ENCODE measurements around the gene PDE1C. TPM values are rescaled to one million over a fixed set of nuclear protein-coding genes. Genes with fewer than 3 reads are reported as not detected.

PDE1C gene
- total RNA-seq, 8 experiments from 2014 or later = 0.49 to 140 (median 19.3) TPM

GRCh38 chr7:31882187-31882586 lies 188.0 kb downstream of the PDE1C start:
- peak in 3 of 8 experiments; percentile 11 to 59 (median 20) for ATAC-seq (replicated peaks in 6 of 8)
- in situ Hi-C loops (cut with MboI; ENCODE audit: low pct_unique_long_range_greater_than_20kb in 2 of 9, low sequenced_read_pairs in 9 of 9, unreplicated experiment in 9 of 9) = no loop called here
- Histone ChIP-seq H3K4me3 (no peak overlapping the region), H3K27ac (no peak overlapping the region), H3K4me1 (replicated peaks in 1 of 2) (no peaks in the 10 kb centered on the region)
- 0 to 83% (median 61%) methylated on average over 1 to 4 of the region's 4 CpGs for WGBS, 10 experiments

GRCh38 chr7:31878875-31879274 lies 191.3 kb downstream of the PDE1C start:
- no peak for ATAC-seq (replicated peaks in 6 of 8)
- no peaks in the 10 kb centered on the region for H3K4me1 ChIP-seq (replicated peaks in 1 of 2)
- H3K27ac ChIP-seq = no peak overlapping the region
- in situ Hi-C loops (cut with MboI; ENCODE audit: low pct_unique_long_range_greater_than_20kb in 2 of 9, low sequenced_read_pairs in 9 of 9, unreplicated experiment in 9 of 9) = no loop called here
- WGBS, 10 experiments = 50 to 89% (median 71%) methylated on average over 1 to 9 of the region's 9 CpGs; no CpG with 5 or more reads in 2 of the 10 experiments
- no peak overlapping the region for H3K4me3 ChIP-seq

GRCh38 chr7:31875424-31875823 lies 194.8 kb downstream of the PDE1C start:
- 20 to 100% (median 82%) methylated on average over 1 to 2 of the region's 2 CpGs; no CpG with 5 or more reads in 2 of the 10 experiments for WGBS, 10 experiments
- Histone ChIP-seq H3K4me3 (no peak overlapping the region), H3K27ac (no peak overlapping the region), H3K4me1 (replicated peaks in 1 of 2) (no peaks in the 10 kb centered on the region)
- no peak for ATAC-seq (replicated peaks in 6 of 8)
- in situ Hi-C loops (cut with MboI; ENCODE audit: low pct_unique_long_range_greater_than_20kb in 2 of 9, low sequenced_read_pairs in 9 of 9, unreplicated experiment in 9 of 9) = no loop called here

GRCh38 chr7:31874631-31875386 lies 195.4 kb downstream of the PDE1C start:
- no peaks in the 10 kb centered on the region for H3K4me1 ChIP-seq (replicated peaks in 1 of 2)
- no peak overlapping the region for H3K27ac ChIP-seq
- in situ Hi-C loops (cut with MboI; ENCODE audit: low pct_unique_long_range_greater_than_20kb in 2 of 9, low sequenced_read_pairs in 9 of 9, unreplicated experiment in 9 of 9) = no loop called here
- WGBS, 10 experiments = 38 to 100% (median 94%) methylated on average over 1 to 4 of the region's 4 CpGs; no CpG with 5 or more reads in 1 of the 10 experiments
- ATAC-seq (replicated peaks in 6 of 8) = no peak
- H3K4me3 ChIP-seq = no peak overlapping the region

GRCh38 chr7:31873816-31874597 lies 196.2 kb downstream of the PDE1C start:
- in situ Hi-C loops (cut with MboI; ENCODE audit: low pct_unique_long_range_greater_than_20kb in 2 of 9, low sequenced_read_pairs in 9 of 9, unreplicated experiment in 9 of 9) = no loop called here
- Histone ChIP-seq H3K27ac (no peak overlapping the region), H3K4me1 (replicated peaks in 1 of 2) (no peaks in the 10 kb centered on the region), H3K4me3 (no peak overlapping the region)
- ATAC-seq (replicated peaks in 6 of 8) = no peak
- 6 to 93% (median 69%) methylated on average over 2 to 3 of the region's 3 CpGs; no CpG with 5 or more reads in 1 of the 10 experiments for WGBS, 10 experiments

GRCh38 chr7:31872545-31873370 lies 197.4 kb downstream of the PDE1C start:
- in situ Hi-C loops (cut with MboI; ENCODE audit: low pct_unique_long_range_greater_than_20kb in 2 of 9, low sequenced_read_pairs in 9 of 9, unreplicated experiment in 9 of 9) = no loop called here
- Histone ChIP-seq H3K4me1 (replicated peaks in 1 of 2) (no peaks in the 10 kb centered on the region), H3K27ac (no peak overlapping the region), H3K4me3 (no peak overlapping the region)
- 0 to 100% (median 77%) methylated on average over 1 to 10 of the region's 10 CpGs for WGBS, 10 experiments
- peak in 5 of 8 experiments; percentile 70 to 90 (median 82) for ATAC-seq (replicated peaks in 6 of 8)

- in situ Hi-C loops (cut with MboI; ENCODE audit: low pct_unique_long_range_greater_than_20kb in 2 of 9, low sequenced_read_pairs in 9 of 9, unreplicated experiment in 9 of 9) = no loop called here
- no peak for ATAC-seq (replicated peaks in 6 of 8)
- 34 to 100% (median 92%) methylated on average over 1 to 5 of the region's 6 CpGs; no CpG with 5 or more reads in 1 of the 10 experiments for WGBS, 10 experiments
- Histone ChIP-seq H3K27ac (no peak overlapping the region), H3K4me1 (replicated peaks in 1 of 2) (no peaks in the 10 kb centered on the region), H3K4me3 (no peak overlapping the region)
Observed at GRCh38 chr7:31864646-31865045, 205.6 kb downstream of the PDE1C start.

- no peak overlapping the region for H3K27ac ChIP-seq
- H3K4me3 ChIP-seq = no peak overlapping the region
- H3K4me1 ChIP-seq (replicated peaks in 1 of 2) = peaks cover 0 to 4% of the 10 kb centered on the region in 2 donors
- WGBS, 10 experiments = 14 to 100% (median 100%) methylated on average over 1 of the region's 1 CpG; no CpG with 5 or more reads in 2 of the 10 experiments
- ATAC-seq (replicated peaks in 6 of 8) = no peak
- in situ Hi-C loops (cut with MboI; ENCODE audit: low pct_unique_long_range_greater_than_20kb in 2 of 9, low sequenced_read_pairs in 9 of 9, unreplicated experiment in 9 of 9) = no loop called here
Observed at GRCh38 chr7:31860925-31861324, 209.3 kb downstream of the PDE1C start.

- Histone ChIP-seq H3K27ac (no peak overlapping the region), H3K4me3 (no peak overlapping the region), H3K4me1 (replicated peaks in 1 of 2) (peaks cover 0 to 5% of the 10 kb centered on the region in 2 donors)
- peak in 2 of 8 experiments; percentile 59 to 68 for ATAC-seq (replicated peaks in 6 of 8)
- 25 to 100% (median 94%) methylated on average over 1 to 2 of the region's 2 CpGs for WGBS, 10 experiments
- in situ Hi-C loops (cut with MboI; ENCODE audit: low pct_unique_long_range_greater_than_20kb in 2 of 9, low sequenced_read_pairs in 9 of 9, unreplicated experiment in 9 of 9) = no loop called here
Observed at GRCh38 chr7:31858055-31858454, 212.2 kb downstream of the PDE1C start.

GRCh38 chr7:31857172-31857571 lies 213.0 kb downstream of the PDE1C start:
- 22 to 100% (median 93%) methylated on average over 1 to 2 of the region's 2 CpGs; no CpG with 5 or more reads in 1 of the 10 experiments for WGBS, 10 experiments
- Histone ChIP-seq H3K4me1 (replicated peaks in 1 of 2) (peaks cover 0 to 5% of the 10 kb centered on the region in 2 donors), H3K4me3 (no peak overlapping the region), H3K27ac (no peak overlapping the region)
- in situ Hi-C loops (cut with MboI; ENCODE audit: low pct_unique_long_range_greater_than_20kb in 2 of 9, low sequenced_read_pairs in 9 of 9, unreplicated experiment in 9 of 9) = no loop called here
- no peak for ATAC-seq (replicated peaks in 6 of 8)

GRCh38 chr7:31856337-31856736 lies 213.9 kb downstream of the PDE1C start:
- H3K4me1 ChIP-seq (replicated peaks in 1 of 2) = peaks cover 0 to 5% of the 10 kb centered on the region in 2 donors
- ATAC-seq (replicated peaks in 6 of 8) = peak in 4 of 8 experiments; percentile 16 to 71 (median 37)
- H3K27ac ChIP-seq = no peak overlapping the region
- in situ Hi-C loops (cut with MboI; ENCODE audit: low pct_unique_long_range_greater_than_20kb in 2 of 9, low sequenced_read_pairs in 9 of 9, unreplicated experiment in 9 of 9) = no loop called here
- H3K4me3 ChIP-seq = no peak overlapping the region
- WGBS, 10 experiments = 17 to 93% (median 73%) methylated on average over 2 to 4 of the region's 4 CpGs

- H3K27ac ChIP-seq = no peak overlapping the region
- WGBS, 10 experiments = 0 to 73% (median 41%) methylated on average over 1 of the region's 1 CpG
- peaks cover 0 to 5% of the 10 kb centered on the region in 2 donors for H3K4me1 ChIP-seq (replicated peaks in 1 of 2)
- no peak for ATAC-seq (replicated peaks in 6 of 8)
- no peak overlapping the region for H3K4me3 ChIP-seq
- in situ Hi-C loops (cut with MboI; ENCODE audit: low pct_unique_long_range_greater_than_20kb in 2 of 9, low sequenced_read_pairs in 9 of 9, unreplicated experiment in 9 of 9) = no loop called here
Observed at GRCh38 chr7:31855530-31855929, 214.7 kb downstream of the PDE1C start.
